RWPE2 (cell line): ENCODE results near the gene MYH14.
A peak's percentile ranks its signal among the peaks of the same experiment; 100 is the strongest.
"Not testable (repeated sequence)": the region's sequence is repeated elsewhere in the genome, so short reads cannot be mapped to it uniquely, and the experiment has no call there.

Experiments used
- ATAC-seq: fragments of 200-7000 bp; cut with Tn5 transposase; 3 replicates; pipeline ENCODE4 v1.9.1; 2021; ENCODE audit warnings: low read depth
- DNase-seq: peaks from one replicate; pipeline ENCODE4 v3.0.0-alpha.2; 2020; ENCODE audit warnings: low spot score
- H3K27ac ChIP-seq: fragments of 450-650 bp; 2 replicates; pipeline ENCODE4 v1.5.1; 2017; ENCODE audit warnings: mild to moderate bottlenecking; ENCODE audit not compliant: poor library complexity, severe bottlenecking
- H3K27me3 ChIP-seq: fragments of 250-450 bp; sonication (Bioruptor Pico); 2 replicates; pipeline ENCODE4 v1.5.1; 2021; ENCODE audit warnings: mild to moderate bottlenecking, moderate library complexity; ENCODE audit not compliant: insufficient read depth, poor library complexity, severe bottlenecking
- H3K36me3 ChIP-seq: fragments of 250-450 bp; sonication (Bioruptor Pico); 2 replicates; pipeline ENCODE4 v1.5.1; 2020; ENCODE audit warnings: low read depth, mild to moderate bottlenecking, moderate library complexity
- H3K4me1 ChIP-seq: fragments of 250-450 bp; sonication (Bioruptor Pico); 2 replicates; pipeline ENCODE4 v1.5.1; 2021; ENCODE audit warnings: mild to moderate bottlenecking, moderate library complexity; ENCODE audit not compliant: insufficient read depth, poor library complexity, severe bottlenecking
- H3K4me3 ChIP-seq: fragments of 250-450 bp; sonication (Bioruptor Pico); 2 replicates; pipeline ENCODE4 v1.5.1; 2021; ENCODE audit warnings: mild to moderate bottlenecking, moderate library complexity; ENCODE audit not compliant: severe bottlenecking
- H3K9me3 ChIP-seq: fragments of 250-450 bp; sonication (Bioruptor Pico); 2 replicates; pipeline ENCODE4 v1.5.1; 2021; ENCODE audit warnings: mild to moderate bottlenecking, moderate library complexity; ENCODE audit not compliant: severe bottlenecking
- CTCF ChIP-seq: fragments of 450-650 bp; IDR thresholded peaks from one replicate; pipeline ENCODE4 v1.5.1; 2017; ENCODE audit warnings: mild to moderate bottlenecking, moderate library complexity; ENCODE audit not compliant: poor library complexity, severe bottlenecking

The MYH14 gene

GRCh38 chr19:50340331-50340730 lies 136.9 kb downstream of the MYH14 start:
- no peak for ATAC-seq
- no peaks in the 10 kb centered on the region for H3K4me1 ChIP-seq
- peaks cover 6% of the 10 kb centered on the region for H3K9me3 ChIP-seq
- no peak overlapping the region for H3K27ac ChIP-seq
- H3K27me3 ChIP-seq, result no peaks in the 10 kb centered on the region
- H3K36me3 ChIP-seq, result no peaks in the 10 kb centered on the region
- no peak for TF ChIP-seq CTCF
- no peak for DNase-seq
- H3K4me3 ChIP-seq, result no peak overlapping the region

GRCh38 chr19:50341091-50341564 lies 137.7 kb downstream of the MYH14 start:
- no peak for TF ChIP-seq CTCF
- H3K9me3 ChIP-seq, result peaks cover 6% of the 10 kb centered on the region
- no peaks in the 10 kb centered on the region for H3K4me1 ChIP-seq
- no peaks in the 10 kb centered on the region for H3K36me3 ChIP-seq
- DNase-seq, result no peak
- no peak for ATAC-seq
- H3K27ac ChIP-seq, result no peak overlapping the region
- H3K27me3 ChIP-seq, result no peaks in the 10 kb centered on the region
- H3K4me3 ChIP-seq, result no peak overlapping the region

DNA sequence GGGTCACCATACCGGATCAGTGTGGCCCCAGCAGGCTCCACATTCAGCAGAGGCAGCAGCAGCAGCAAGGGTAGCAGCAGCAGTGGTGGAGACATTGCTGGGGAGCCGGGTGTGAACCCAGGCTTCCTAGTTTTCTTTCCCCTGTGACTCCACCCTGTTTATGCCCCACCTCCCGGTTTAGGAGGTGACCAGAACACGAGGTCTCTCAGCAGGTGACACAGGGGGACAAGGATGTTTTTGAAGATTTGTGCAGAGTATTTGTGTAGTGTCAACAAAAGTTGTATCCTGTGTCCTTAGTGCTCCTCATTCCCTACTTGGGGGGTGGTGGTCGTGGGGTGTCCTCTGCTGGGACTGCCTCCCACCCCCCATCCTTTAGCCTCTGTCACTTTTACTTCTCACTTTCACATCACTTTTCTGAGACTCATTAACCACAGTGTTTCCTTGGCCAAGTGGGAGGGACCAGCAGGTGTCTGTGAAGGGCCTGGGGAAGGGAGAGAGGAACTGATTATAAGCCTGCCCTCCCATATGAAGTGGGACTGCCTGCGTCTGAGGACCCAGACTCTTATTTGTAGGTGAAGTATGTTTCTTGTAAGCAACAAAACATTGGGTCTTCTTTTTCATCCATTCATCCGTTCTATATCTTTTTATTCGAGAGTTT lies 141.4 kb downstream of the MYH14 start:
- no peaks in the 10 kb centered on the region for H3K36me3 ChIP-seq
- TF ChIP-seq CTCF, result no peak
- no peak overlapping the region for H3K4me3 ChIP-seq
- H3K27me3 ChIP-seq, result no peaks in the 10 kb centered on the region
- peaks cover 6% of the 10 kb centered on the region for H3K9me3 ChIP-seq
- ATAC-seq (no peak), DNase-seq (no peak)
- H3K4me1 ChIP-seq, result no peaks in the 10 kb centered on the region
- no peak overlapping the region for H3K27ac ChIP-seq

DNA sequence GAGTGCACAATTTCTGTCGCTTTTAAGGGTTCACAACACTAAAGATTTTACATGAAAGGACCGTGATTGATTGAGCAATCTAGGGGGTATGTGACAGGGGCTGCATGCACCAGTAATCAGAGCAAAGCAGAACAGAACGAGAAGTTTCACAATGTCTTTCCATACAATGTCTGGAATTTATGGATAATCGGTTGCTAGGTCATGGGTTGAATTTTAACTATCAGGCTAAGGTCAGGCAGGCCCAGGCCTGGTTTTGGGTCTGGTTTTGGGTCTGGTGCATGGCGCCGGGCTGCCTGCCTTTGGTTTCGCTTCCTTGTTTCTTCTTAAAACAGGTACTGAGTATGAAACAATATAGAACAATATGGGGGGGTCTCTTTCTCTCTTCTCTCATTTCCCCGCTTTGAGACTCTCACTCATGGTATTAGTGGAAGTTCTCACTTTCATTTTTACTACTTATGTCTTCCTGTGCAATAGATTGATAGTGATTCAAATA lies 143.7 kb downstream of the MYH14 start:
- H3K4me1 ChIP-seq, H3K27me3 ChIP-seq, H3K4me3 ChIP-seq, DNase-seq, ATAC-seq, H3K36me3 ChIP-seq, H3K9me3 ChIP-seq, H3K27ac ChIP-seq: not testable (repeated sequence)

DNA sequence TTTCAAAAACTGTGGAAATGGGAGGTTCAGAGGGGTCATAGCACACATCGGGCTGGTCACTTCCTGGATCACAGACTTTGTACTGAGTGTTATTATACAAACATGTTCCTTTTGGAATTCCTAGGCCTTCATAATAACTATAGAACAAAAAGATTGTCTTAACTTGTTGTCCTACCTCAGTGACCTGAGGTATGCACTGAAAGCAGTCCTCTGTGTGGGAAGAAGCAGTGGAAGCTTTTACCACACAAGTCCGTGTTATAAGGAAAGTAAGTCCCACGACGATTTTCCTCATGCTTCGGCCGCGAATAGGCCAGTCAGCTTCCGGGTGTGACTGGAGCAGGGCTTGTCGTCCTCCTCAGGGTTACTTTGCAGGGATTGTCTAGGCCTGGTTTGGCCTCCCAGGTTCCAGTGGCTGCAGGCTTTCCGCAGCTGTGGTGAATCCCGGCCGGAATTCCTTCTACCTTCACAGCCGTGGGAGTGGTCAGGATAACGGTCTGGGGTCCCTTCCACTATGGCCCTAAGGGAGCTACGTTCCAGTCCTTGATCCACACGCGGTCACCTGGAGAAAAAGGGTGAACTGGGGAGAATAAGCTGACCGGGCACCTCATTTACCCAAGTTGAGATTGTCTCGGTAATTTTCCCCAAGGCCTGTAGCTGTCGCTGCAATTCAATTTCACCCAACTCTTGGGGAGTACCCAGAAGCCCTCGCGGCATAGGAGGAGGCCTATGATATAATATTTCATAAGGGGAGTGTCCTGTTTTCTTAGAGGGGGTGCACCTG lies 146.0 kb downstream of the MYH14 start:
- Histone ChIP-seq H3K4me3 (no peak overlapping the region), H3K4me1 (no peaks in the 10 kb centered on the region), H3K27ac (no peak overlapping the region), H3K27me3 (no peaks in the 10 kb centered on the region), H3K36me3 (no peaks in the 10 kb centered on the region), H3K9me3 (peaks cover 6% of the 10 kb centered on the region)
- ATAC-seq (0 out of 3 replicates have a peak, but pooled peaks have one; percentile 12), DNase-seq (no peak)
- TF ChIP-seq CTCF, result peak; percentile 23
